HepG2 (cell line): ENCODE data around the gene VAC14. TPM values are rescaled to one million over a fixed set of nuclear protein-coding genes. Genes with fewer than 3 reads are reported as not detected.

Experiments
- ARNT ChIP-seq: fragments of 450-650 bp; IDR thresholded peaks from 2 replicates; pipeline ENCODE4 v1.6.1; 2017
- CREM ChIP-seq, 2 experiments: sonication (generic) in 1 of 2; formaldehyde crosslinking in 1 of 2; IDR thresholded peaks; 2 replicates each; pipeline versions ENCODE4 v1.4.0 to v1.6.1; 2016 to 2020; ENCODE audit warnings: antibody characterized with exemption in 1 of 2, mild to moderate bottlenecking in 1 of 2, missing genetic modification reagents in 1 of 2
- DNMT1 ChIP-seq: sonication (generic); formaldehyde crosslinking; IDR thresholded peaks from 2 replicates; pipeline ENCODE4 v1.5.1; 2020; ENCODE audit warnings: mild to moderate bottlenecking, missing genetic modification reagents
- NFYC ChIP-seq: IDR thresholded peaks from 2 replicates; pipeline ENCODE4 v1.6.1; 2016; ENCODE audit warnings: missing genetic modification reagents, missing compliant biosample characterization
- SNAPC2 ChIP-seq: sonication (generic); formaldehyde crosslinking; IDR thresholded peaks from 2 replicates; pipeline ENCODE4 v1.8.1; 2022; ENCODE audit warnings: mild to moderate bottlenecking, missing genetic modification reagents
- SOX13 ChIP-seq, 3 experiments: fragments of 450-650 bp in 1 of 3; sonication (generic) in 1 of 3; formaldehyde crosslinking in 1 of 3; IDR thresholded peaks in 2 of 3; conservative IDR thresholded peaks in 1 of 3; 2 replicates each; pipeline versions ENCODE4 v1.5.0 to v1.6.1; 2016 to 2020; ENCODE audit warnings: antibody characterized with exemption in 1 of 3, mild to moderate bottlenecking in 1 of 3, missing compliant biosample characterization in 1 of 3, missing genetic modification reagents in 1 of 3, moderate library complexity in 1 of 3
- TEAD3 ChIP-seq: optimal IDR thresholded peaks from 2 replicates; pipeline ENCODE3; 2016; ENCODE audit warnings: borderline replicate concordance
- ZNF253 ChIP-seq: sonication (generic); formaldehyde crosslinking; IDR thresholded peaks from 2 replicates; pipeline ENCODE4 v1.8.0; 2022; ENCODE audit warnings: mild to moderate bottlenecking, missing genetic modification reagents, borderline replicate concordance
- ZNF264 ChIP-seq: sonication (generic); formaldehyde crosslinking; IDR thresholded peaks from 2 replicates; pipeline ENCODE4 v1.4.0; 2020; ENCODE audit warnings: missing genetic modification reagents
- ZNF343 ChIP-seq: sonication (generic); formaldehyde crosslinking; IDR thresholded peaks from 2 replicates; pipeline ENCODE4 v1.4.0; 2020; ENCODE audit warnings: mild to moderate bottlenecking, missing genetic modification reagents
- ZNF547 ChIP-seq: sonication (generic); formaldehyde crosslinking; IDR thresholded peaks from 2 replicates; pipeline ENCODE4 v1.5.1; 2020; ENCODE audit warnings: mild to moderate bottlenecking, missing genetic modification reagents
- ZNF567 ChIP-seq: sonication (generic); formaldehyde crosslinking; IDR thresholded peaks from 2 replicates; pipeline ENCODE4 v1.8.1; 2023; ENCODE audit warnings: mild to moderate bottlenecking, missing genetic modification reagents, borderline replicate concordance
- ZNF616 ChIP-seq: sonication (generic); formaldehyde crosslinking; IDR thresholded peaks from 2 replicates; pipeline ENCODE4 v1.5.0; 2020; ENCODE audit warnings: low read depth, mild to moderate bottlenecking, missing genetic modification reagents
- ZNF749 ChIP-seq: sonication (generic); formaldehyde crosslinking; IDR thresholded peaks from 2 replicates; pipeline ENCODE4 v1.8.0; 2022; ENCODE audit warnings: mild to moderate bottlenecking, missing genetic modification reagents, moderate library complexity, borderline replicate concordance
- ZZZ3 ChIP-seq: sonication (generic); formaldehyde crosslinking; IDR thresholded peaks from 2 replicates; pipeline ENCODE4 v1.4.0; 2020; ENCODE audit warnings: missing genetic modification reagents, mild to moderate bottlenecking, borderline replicate concordance
- polyA plus RNA-seq, 8 experiments: library from polyadenylated mRNA; depleted of rRNA in 3 of 8; stranded (reverse) in 7 of 8; unstranded in 1 of 8; fragments of >200 nt; fragmentation: Illumina TruSeq in 4 of 8; extraction: Trizol in 4 of 8; gene quantifications; 2 replicates each; pipeline versions ENCODE4 v1.2.1 to v1.2.3, GENCODE V29; 2011 to 2016; ENCODE audit warnings: low read depth in 4 of 8, missing spikeins in 1 of 8, mixed read lengths in 1 of 8; ENCODE audit not compliant: insufficient read depth in 1 of 8
- total RNA-seq, 5 experiments: library from RNA; depleted of rRNA; stranded (reverse); fragments of >200 nt; fragmentation: Illumina TruSeq; extraction: Trizol; gene quantifications; 2 replicates each; pipeline ENCODE4 v1.2.3, GENCODE V29; 2016; ENCODE audit warnings: low read depth in 1 of 5
- TF ChIP-seq, protein P1 (sequence below): sonication (generic); formaldehyde crosslinking; IDR thresholded peaks from 2 replicates; pipeline ENCODE4 v1.4.0; 2020; ENCODE audit warnings: missing genetic modification reagents, borderline replicate concordance
- TF ChIP-seq, protein P2 (sequence below): sonication (generic); formaldehyde crosslinking; IDR thresholded peaks from 2 replicates; pipeline ENCODE4 v1.5.0; 2020; ENCODE audit warnings: mild to moderate bottlenecking, missing genetic modification reagents
- TF ChIP-seq, protein P3 (sequence below): sonication (generic); formaldehyde crosslinking; IDR thresholded peaks from 2 replicates; pipeline ENCODE4 v1.4.0; 2020; ENCODE audit warnings: missing genetic modification reagents, borderline replicate concordance

The VAC14 gene
- total and polyA plus RNA-seq, 2 of the 13 experiments (the other 11 are each of a cell fraction or from before 2014, with no cell fraction given) = 23.5 to 24.6 TPM

DNA sequence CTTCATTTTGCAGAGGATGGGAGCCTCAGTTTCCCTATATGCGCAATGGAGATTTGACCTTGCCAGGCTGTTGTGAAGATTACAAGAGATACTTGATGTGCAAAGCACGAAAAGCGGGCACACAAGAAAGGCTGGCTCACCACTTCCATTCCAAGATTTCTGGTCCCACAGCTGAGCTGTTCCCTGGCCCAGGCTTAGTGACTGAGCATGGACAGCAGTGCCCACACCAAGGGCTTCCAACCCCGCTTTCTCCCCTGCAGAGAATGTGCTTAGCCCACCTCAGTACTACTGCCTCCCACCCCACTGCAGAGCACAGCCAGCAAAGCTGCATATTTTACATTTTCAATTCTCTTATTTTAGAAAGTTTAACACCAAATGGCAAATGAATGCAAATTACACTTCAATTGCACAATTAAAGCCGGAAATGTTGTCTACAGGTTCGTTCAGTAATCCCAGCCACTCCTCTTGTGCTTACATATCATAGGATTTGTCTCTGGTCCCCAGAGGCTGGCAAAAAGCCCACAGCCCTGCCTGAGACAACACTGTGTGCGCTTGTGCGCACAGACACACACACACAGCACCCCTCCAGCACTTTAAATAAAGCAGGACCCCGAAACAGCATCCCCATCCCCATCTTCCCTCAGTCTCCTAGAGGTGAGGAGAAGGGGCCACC lies 51.8 kb downstream of the VAC14 start (continued):
- no peak for TF ChIP-seq ZNF567
- TF ChIP-seq, protein P1, sequence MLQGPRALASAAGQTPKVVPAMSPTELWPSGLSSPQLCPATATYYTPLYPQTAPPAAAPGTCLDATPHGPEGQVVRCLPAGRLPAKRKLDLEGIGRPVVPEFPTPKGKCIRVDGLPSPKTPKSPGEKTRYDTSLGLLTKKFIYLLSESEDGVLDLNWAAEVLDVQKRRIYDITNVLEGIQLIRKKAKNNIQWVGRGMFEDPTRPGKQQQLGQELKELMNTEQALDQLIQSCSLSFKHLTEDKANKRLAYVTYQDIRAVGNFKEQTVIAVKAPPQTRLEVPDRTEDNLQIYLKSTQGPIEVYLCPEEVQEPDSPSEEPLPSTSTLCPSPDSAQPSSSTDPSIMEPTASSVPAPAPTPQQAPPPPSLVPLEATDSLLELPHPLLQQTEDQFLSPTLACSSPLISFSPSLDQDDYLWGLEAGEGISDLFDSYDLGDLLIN (CRISPR knock-in tag) = no peak
- TF ChIP-seq, protein P2, sequence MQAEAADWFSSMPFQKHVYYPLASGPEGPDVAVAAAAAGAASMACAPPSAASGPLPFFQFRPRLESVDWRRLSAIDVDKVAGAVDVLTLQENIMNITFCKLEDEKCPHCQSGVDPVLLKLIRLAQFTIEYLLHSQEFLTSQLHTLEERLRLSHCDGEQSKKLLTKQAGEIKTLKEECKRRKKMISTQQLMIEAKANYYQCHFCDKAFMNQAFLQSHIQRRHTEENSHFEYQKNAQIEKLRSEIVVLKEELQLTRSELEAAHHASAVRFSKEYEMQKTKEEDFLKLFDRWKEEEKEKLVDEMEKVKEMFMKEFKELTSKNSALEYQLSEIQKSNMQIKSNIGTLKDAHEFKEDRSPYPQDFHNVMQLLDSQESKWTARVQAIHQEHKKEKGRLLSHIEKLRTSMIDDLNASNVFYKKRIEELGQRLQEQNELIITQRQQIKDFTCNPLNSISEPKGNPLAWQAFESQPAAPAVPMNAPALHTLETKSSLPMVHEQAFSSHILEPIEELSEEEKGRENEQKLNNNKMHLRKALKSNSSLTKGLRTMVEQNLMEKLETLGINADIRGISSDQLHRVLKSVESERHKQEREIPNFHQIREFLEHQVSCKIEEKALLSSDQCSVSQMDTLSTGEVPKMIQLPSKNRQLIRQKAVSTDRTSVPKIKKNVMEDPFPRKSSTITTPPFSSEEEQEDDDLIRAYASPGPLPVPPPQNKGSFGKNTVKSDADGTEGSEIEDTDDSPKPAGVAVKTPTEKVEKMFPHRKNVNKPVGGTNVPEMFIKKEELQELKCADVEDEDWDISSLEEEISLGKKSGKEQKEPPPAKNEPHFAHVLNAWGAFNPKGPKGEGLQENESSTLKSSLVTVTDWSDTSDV (CRISPR knock-in tag) = no peak
- no peak for TF ChIP-seq NFYC (CRISPR knock-in tag)
- no peak for TF ChIP-seq ZNF547
- no peak for TF ChIP-seq TEAD3 (CRISPR knock-in tag)
- TF ChIP-seq, protein P3, sequence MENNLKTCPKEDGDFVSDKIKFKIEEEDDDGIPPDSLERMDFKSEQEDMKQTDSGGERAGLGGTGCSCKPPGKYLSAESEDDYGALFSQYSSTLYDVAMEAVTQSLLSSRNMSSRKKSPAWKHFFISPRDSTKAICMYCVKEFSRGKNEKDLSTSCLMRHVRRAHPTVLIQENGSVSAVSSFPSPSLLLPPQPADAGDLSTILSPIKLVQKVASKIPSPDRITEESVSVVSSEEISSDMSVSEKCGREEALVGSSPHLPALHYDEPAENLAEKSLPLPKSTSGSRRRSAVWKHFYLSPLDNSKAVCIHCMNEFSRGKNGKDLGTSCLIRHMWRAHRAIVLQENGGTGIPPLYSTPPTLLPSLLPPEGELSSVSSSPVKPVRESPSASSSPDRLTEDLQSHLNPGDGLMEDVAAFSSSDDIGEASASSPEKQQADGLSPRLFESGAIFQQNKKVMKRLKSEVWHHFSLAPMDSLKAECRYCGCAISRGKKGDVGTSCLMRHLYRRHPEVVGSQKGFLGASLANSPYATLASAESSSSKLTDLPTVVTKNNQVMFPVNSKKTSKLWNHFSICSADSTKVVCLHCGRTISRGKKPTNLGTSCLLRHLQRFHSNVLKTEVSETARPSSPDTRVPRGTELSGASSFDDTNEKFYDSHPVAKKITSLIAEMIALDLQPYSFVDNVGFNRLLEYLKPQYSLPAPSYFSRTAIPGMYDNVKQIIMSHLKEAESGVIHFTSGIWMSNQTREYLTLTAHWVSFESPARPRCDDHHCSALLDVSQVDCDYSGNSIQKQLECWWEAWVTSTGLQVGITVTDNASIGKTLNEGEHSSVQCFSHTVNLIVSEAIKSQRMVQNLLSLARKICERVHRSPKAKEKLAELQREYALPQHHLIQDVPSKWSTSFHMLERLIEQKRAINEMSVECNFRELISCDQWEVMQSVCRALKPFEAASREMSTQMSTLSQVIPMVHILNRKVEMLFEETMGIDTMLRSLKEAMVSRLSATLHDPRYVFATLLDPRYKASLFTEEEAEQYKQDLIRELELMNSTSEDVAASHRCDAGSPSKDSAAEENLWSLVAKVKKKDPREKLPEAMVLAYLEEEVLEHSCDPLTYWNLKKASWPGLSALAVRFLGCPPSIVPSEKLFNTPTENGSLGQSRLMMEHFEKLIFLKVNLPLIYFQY = no peak
- TF ChIP-seq DNMT1 (CRISPR knock-in tag) = no peak
- no peak for TF ChIP-seq ZNF616 (CRISPR knock-in tag)
- TF ChIP-seq CREM (IDR thresholded peaks at IDR 0.05) = no peak
- no peak for TF ChIP-seq CREM (CRISPR knock-in tag; IDR thresholded peaks at IDR 0.05)
- TF ChIP-seq ARNT = no peak
- no peak for TF ChIP-seq SNAPC2
- TF ChIP-seq ZNF749 = no peak
- TF ChIP-seq ZNF264 = no peak
- TF ChIP-seq ZNF253 (CRISPR knock-in tag) = no peak
- 0 out of 2 replicates have a peak, but pooled peaks have one; percentile 41 for TF ChIP-seq ZNF343 (CRISPR knock-in tag)
- no peak for TF ChIP-seq SOX13 (IDR thresholded peaks at IDR 0.05)
- TF ChIP-seq SOX13 (CRISPR knock-in tag; conservative IDR thresholded peaks at IDR 0.05 in 1 of 2, IDR thresholded peaks at IDR 0.05 in 1 of 2) = no peak
- TF ChIP-seq ZZZ3 (CRISPR knock-in tag) = no peak
